Measurements from ENCODE around the gene PDGFC. TPM values are rescaled to one million over a fixed set of nuclear protein-coding genes. Genes with fewer than 3 reads are reported as not detected.

Gene PDGFC
- total RNA-seq, 1 experiment from 2014 or later = 14.5 TPM

- ATAC-seq (no peak), DNase-seq (ENCODE audit: low read depth, low spot score) (no peak)
- no TSS peak for BruUV-seq (replicated peaks)
- Histone ChIP-seq H3K4me1 (ENCODE audit: control insufficient read depth, insufficient read depth, low read length) (no peaks in the 10 kb centered on the region), H3K36me3 (ENCODE audit: control insufficient read depth, insufficient read depth, low read length) (no peaks in the 10 kb centered on the region), H3K9me3 (ENCODE audit: control insufficient read depth, insufficient read depth, low read depth, low read length) (no peaks in the 10 kb centered on the region), H3K27ac (ENCODE audit: low read length) (no peak overlapping the region), H3K4me3 (ENCODE audit: low read depth in 2 of 2, low read length in 2 of 2) (no peak overlapping the region), H3K27me3 (ENCODE audit: control insufficient read depth, insufficient read depth, low read length) (no peaks in the 10 kb centered on the region)
- TF ChIP-seq POLR2AphosphoS5 (IDR thresholded peaks at IDR 0.05; ENCODE audit: low read depth, low read length) (no peak), REST (IDR thresholded peaks at IDR 0.05; ENCODE audit: insufficient read depth in 1 of 2, low read depth in 2 of 2, low read length in 1 of 2) (no peak), TCF7L2 (IDR thresholded peaks at IDR 0.05; ENCODE audit: low read depth, low read length) (no peak), SIN3A (IDR thresholded peaks at IDR 0.05; ENCODE audit: borderline replicate concordance, insufficient read depth, low read depth, low read length) (no peak), CTCF (IDR thresholded peaks at IDR 0.05) (no peak)
- CTCF ChIA-PET = no interaction called here
- POLR2A ChIA-PET = no interaction called here
- in situ Hi-C loops (cut with HindIII; ENCODE audit: low pct_unique_long_range_greater_than_20kb, low sequenced_read_pairs) (no loop called here), intact Hi-C loops (cut with micrococcal nuclease; ENCODE audit: unreplicated experiment) (no loop called here)
These were observed 221.9 kb downstream of the PDGFC start for GRCh38 chr4:156749426-156750403.

DNA sequence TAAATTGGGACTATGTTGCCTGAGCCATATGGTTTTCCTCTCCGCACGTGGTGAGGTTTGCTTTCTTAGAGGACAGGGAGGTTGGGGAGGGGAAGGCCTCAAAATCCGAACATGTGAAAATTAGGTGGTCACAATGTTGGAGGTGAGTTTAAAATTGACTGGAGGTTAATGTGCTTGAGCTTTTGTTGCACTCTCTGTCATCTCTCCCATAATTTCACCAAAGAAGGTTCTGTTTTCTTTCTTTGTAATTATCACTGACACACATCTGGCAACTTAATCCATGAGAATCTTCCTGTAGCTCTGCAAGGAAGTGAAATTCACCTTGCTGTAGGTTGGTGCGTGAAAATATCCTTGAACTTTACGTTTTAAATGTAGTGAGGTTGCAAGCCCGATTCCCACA is 225.5 kb downstream of the PDGFC start:
- BruUV-seq (replicated peaks) = no TSS peak
- CTCF ChIA-PET = no interaction called here
- Histone ChIP-seq H3K27me3 (ENCODE audit: control insufficient read depth, insufficient read depth, low read length) (no peaks in the 10 kb centered on the region), H3K4me3 (ENCODE audit: low read depth in 2 of 2, low read length in 2 of 2) (no peak overlapping the region), H3K4me1 (ENCODE audit: control insufficient read depth, insufficient read depth, low read length) (no peaks in the 10 kb centered on the region), H3K36me3 (ENCODE audit: control insufficient read depth, insufficient read depth, low read length) (no peaks in the 10 kb centered on the region), H3K9me3 (ENCODE audit: control insufficient read depth, insufficient read depth, low read depth, low read length) (no peaks in the 10 kb centered on the region), H3K27ac (ENCODE audit: low read length) (no peak overlapping the region)
- ATAC-seq (no peak), DNase-seq (ENCODE audit: low read depth, low spot score) (no peak)
- POLR2A ChIA-PET = no interaction called here
- TF ChIP-seq CTCF (IDR thresholded peaks at IDR 0.05) (no peak), POLR2AphosphoS5 (IDR thresholded peaks at IDR 0.05; ENCODE audit: low read depth, low read length) (no peak), SIN3A (IDR thresholded peaks at IDR 0.05; ENCODE audit: borderline replicate concordance, insufficient read depth, low read depth, low read length) (no peak), REST (IDR thresholded peaks at IDR 0.05; ENCODE audit: insufficient read depth in 1 of 2, low read depth in 2 of 2, low read length in 1 of 2) (no peak), TCF7L2 (IDR thresholded peaks at IDR 0.05; ENCODE audit: low read depth, low read length) (no peak)
- in situ Hi-C loops (cut with HindIII; ENCODE audit: low pct_unique_long_range_greater_than_20kb, low sequenced_read_pairs) = no loop called here
- intact Hi-C loops (cut with micrococcal nuclease; ENCODE audit: unreplicated experiment) = no loop called here

Data from Panc1 (cell line).